ENCODE measurements around the gene DNAJC5. TPM values are rescaled to one million over a fixed set of nuclear protein-coding genes. Genes with fewer than 3 reads are reported as not detected.
"Not testable (repeated sequence)": the region's sequence is repeated elsewhere in the genome, so short reads cannot be mapped to it uniquely, and the experiment has no call there.

Gene DNAJC5
- total and polyA plus RNA-seq, 4 donors = 16.2 to 38.1 (median 25.9) TPM

DNA sequence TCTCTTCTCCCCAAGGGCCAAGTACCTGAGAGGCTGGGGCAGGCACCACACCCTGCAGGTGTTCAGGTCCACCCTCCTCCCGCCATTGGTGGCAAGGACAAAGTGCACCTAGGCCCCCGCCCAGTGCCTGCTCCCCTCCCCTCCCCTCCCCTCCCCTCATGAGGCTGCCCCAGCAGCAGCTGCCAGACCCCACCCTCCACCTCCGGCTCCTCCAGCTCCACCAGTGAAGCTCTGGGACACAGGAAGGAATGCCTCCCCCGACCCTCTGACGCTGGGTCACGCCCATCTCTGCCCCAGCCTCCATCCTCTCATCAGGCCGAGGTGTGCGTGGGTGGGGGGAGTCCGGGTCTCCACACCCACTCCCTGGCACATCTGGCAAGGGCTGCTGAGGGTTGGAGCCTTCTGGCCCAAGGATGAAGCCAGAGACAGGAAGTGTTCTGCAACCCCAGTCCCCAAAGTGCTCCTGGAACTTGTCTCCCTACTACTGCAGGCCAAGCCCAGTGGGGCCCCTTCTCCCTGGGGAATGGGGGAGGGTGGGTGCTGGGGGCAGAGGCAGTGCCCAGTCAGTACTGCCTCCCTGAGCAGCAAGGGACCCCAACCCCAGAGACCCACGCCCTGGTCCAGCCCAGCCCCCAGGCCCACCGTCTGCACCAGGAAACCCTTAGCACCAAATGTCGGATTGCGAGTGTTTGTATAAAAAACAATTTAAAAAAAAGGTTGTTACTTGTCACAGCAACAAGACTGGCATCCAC, 62.9 kb downstream of the DNAJC5 start:
- H3K4me3 ChIP-seq (ENCODE audit: low read length in 2 of 2) = no peak overlapping the region
- H3K36me3 ChIP-seq (ENCODE audit: control insufficient read depth in 1 of 2, insufficient read depth in 2 of 2, low read length in 1 of 2) = no peaks in the 10 kb centered on the region
- 42 to 45% methylated on average over 11 to 13 of the region's 13 CpGs for WGBS, 2 donors
- DNase-seq = no peak
- H3K4me1 ChIP-seq (ENCODE audit: control insufficient read depth in 1 of 2, insufficient read depth in 2 of 2, low read length in 2 of 2) = no peaks in the 10 kb centered on the region
- intact Hi-C loops (cut with DNase I) = no loop called here
- H3K27ac ChIP-seq (ENCODE audit: low read depth in 1 of 2, low read length in 2 of 2) = no peak overlapping the region
- H3K27me3 ChIP-seq (ENCODE audit: control insufficient read depth in 1 of 2, insufficient read depth in 2 of 2, low read length in 1 of 2) = no peaks in the 10 kb centered on the region
- ATAC-seq (ENCODE audit: low FRiP score) = no peak
- no peaks in the 10 kb centered on the region for H3K9me3 ChIP-seq (ENCODE audit: control insufficient read depth, low read length)

DNA sequence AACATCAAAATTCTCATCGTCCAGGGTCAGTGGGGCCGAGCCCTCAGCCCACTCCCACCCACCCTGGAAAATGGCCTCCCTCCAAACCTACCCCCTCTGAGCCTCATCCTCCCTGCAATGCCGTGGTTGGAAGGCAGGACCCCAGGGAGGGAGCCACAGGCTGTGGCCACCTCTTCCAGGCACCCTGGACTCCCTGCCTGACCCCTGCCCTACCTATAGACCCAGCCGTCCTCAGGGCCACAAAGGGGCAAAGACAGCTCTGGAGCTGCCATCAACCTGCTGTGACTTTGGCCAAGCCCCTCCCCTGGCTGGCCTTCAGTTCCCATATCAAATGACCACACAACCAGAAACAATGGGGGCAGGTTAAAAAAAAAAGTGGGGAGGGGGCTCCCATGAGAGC, 63.5 kb downstream of the DNAJC5 start:
- Histone ChIP-seq H3K27me3 (ENCODE audit: control insufficient read depth in 1 of 2, insufficient read depth in 2 of 2, low read length in 1 of 2) (no peaks in the 10 kb centered on the region), H3K4me3 (ENCODE audit: low read length in 2 of 2) (no peak overlapping the region), H3K4me1 (ENCODE audit: control insufficient read depth in 1 of 2, insufficient read depth in 2 of 2, low read length in 2 of 2) (no peaks in the 10 kb centered on the region), H3K9me3 (ENCODE audit: control insufficient read depth, low read length) (no peaks in the 10 kb centered on the region), H3K27ac (ENCODE audit: low read depth in 1 of 2, low read length in 2 of 2) (no peak overlapping the region), H3K36me3 (ENCODE audit: control insufficient read depth in 1 of 2, insufficient read depth in 2 of 2, low read length in 1 of 2) (peaks cover 0 to 1% of the 10 kb centered on the region in 2 donors)
- intact Hi-C loops (cut with DNase I) = no loop called here
- ATAC-seq (ENCODE audit: low FRiP score) (no peak), DNase-seq (no peak)
- 61 to 63% methylated on average over 4 of the region's 4 CpGs for WGBS, 2 donors

DNA sequence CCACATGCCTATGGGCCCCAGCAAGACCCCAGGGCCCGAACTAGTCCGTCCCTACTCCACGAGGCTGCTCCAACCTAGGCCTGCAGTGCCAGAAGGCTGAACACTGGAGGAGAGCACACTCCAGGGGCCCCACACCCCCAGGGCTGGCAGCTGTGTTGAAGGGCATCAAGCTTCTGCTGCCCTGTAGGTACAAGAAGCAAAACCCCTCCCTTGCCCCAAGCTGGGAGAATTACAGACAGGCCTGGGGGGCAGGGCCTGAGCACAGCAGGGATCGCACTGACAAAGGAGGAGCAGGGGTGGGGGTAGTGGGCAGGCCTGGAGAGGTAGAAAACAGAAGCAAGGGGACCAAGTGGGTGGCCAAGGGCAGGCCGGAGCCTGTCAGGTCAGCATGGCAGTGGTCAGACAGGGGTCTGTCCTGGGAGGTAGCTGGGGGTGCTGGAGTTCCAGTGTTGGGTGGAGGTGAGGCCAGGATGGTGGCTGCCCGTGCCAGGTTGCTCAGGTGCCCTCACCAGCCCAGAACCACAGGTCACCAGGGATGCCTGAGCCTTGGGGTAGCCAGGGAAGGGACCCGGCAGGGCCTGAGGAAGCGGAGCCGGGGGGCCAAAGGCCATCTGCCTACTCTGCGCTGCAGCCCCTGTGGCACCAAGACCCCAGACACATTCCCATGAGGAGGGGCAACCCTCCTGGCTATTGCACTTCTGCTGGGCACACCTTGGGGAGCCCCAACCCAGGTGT, 64.2 kb downstream of the DNAJC5 start:
- Histone ChIP-seq H3K4me3 (ENCODE audit: low read length in 2 of 2) (no peak overlapping the region), H3K27me3 (ENCODE audit: control insufficient read depth in 1 of 2, insufficient read depth in 2 of 2, low read length in 1 of 2) (no peaks in the 10 kb centered on the region), H3K9me3 (ENCODE audit: control insufficient read depth, low read length) (no peaks in the 10 kb centered on the region), H3K4me1 (ENCODE audit: control insufficient read depth in 1 of 2, insufficient read depth in 2 of 2, low read length in 2 of 2) (no peaks in the 10 kb centered on the region), H3K36me3 (ENCODE audit: control insufficient read depth in 1 of 2, insufficient read depth in 2 of 2, low read length in 1 of 2) (peaks cover 0 to 2% of the 10 kb centered on the region in 2 donors), H3K27ac (ENCODE audit: low read depth in 1 of 2, low read length in 2 of 2) (no peak overlapping the region)
- intact Hi-C loops (cut with DNase I) = no loop called here
- WGBS, 2 donors = 80% methylated on average over 9 to 10 of the region's 10 CpGs
- no peak for DNase-seq
- ATAC-seq (ENCODE audit: low FRiP score) = no peak

DNA sequence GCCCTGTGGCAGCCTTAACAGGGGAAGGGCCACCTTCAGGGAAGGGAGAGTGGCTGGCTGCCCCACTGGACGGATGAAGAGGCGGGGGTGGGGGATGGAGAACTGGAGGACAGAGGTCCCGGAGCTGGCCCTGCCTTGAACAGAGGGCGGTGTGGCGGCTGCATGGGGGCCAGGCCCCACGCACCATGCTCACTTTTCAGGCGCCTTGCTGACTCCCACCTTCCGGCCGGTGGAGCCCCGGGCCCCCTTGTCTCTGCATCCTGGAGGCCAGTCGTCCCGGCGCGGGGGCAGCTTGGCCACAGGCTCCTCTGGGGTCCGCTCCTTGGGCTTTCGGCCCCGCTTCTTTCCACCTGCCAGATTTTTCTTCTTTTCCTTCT, 64.8 kb downstream of the DNAJC5 start:
- Histone ChIP-seq H3K36me3 (ENCODE audit: control insufficient read depth in 1 of 2, insufficient read depth in 2 of 2, low read length in 1 of 2) (peaks cover 0 to 5% of the 10 kb centered on the region in 2 donors), H3K27me3 (ENCODE audit: control insufficient read depth in 1 of 2, insufficient read depth in 2 of 2, low read length in 1 of 2) (no peaks in the 10 kb centered on the region), H3K4me1 (ENCODE audit: control insufficient read depth in 1 of 2, insufficient read depth in 2 of 2, low read length in 2 of 2) (no peaks in the 10 kb centered on the region), H3K4me3 (ENCODE audit: low read length in 2 of 2) (no peak overlapping the region), H3K9me3 (ENCODE audit: control insufficient read depth, low read length) (no peaks in the 10 kb centered on the region), H3K27ac (ENCODE audit: low read depth in 1 of 2, low read length in 2 of 2) (no peak overlapping the region)
- WGBS, 2 donors = 85 to 86% methylated on average over 17 of the region's 17 CpGs
- no peak for ATAC-seq (ENCODE audit: low FRiP score)
- intact Hi-C loops (cut with DNase I) = no loop called here
- no peak for DNase-seq

DNA sequence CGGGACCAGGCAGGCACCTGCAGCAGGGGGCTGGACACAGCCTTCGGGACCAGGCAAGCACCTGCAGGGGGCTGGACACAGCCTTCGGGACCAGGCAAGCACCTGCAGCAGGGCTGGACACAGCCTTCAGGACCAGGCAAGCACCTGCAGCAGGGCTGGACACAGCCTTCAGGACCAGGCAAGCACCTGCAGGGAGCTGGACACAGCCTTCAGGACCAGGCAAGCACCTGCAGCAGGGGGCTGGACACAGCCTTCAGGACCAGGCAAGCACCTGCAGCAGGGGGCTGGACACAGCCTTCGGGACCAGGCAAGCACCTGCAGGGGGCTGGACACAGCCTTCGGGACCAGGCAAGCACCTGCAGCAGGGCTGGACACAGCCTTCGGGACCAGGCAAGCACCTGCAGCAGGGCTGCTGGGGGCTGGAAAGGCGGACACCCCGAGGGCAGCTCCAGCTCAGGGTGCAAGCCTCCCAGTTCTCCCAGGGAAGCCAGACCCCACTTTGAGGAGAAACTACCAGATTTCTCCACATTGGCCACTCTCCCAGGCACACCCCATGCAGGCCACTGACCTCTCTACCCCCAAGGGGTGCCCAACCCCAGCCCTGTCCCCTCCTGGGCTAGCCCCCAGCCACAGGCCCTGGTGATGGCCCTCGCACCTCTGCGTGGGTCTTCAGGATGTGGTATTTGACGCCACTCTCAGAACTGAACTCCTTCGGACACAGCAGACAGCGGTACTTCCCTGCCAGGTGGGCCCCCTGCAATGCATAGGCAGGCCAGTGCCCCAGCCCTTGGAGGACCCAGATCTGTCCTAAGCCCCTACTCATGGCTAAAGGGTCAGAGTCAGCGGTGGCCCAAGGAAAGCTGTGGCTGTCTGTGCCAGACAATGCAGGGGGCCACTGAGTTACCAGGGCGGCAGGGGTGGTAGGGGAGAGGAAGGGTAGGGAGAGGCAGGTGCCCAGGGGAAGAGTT, 66.0 kb downstream of the DNAJC5 start:
- H3K36me3 ChIP-seq (ENCODE audit: control insufficient read depth in 1 of 2, insufficient read depth in 2 of 2, low read length in 1 of 2); ATAC-seq (ENCODE audit: low FRiP score); DNase-seq; intact Hi-C loops (cut with DNase I); H3K9me3 ChIP-seq (ENCODE audit: control insufficient read depth, low read length); H3K27ac ChIP-seq (ENCODE audit: low read depth in 1 of 2, low read length in 2 of 2); H3K4me3 ChIP-seq (ENCODE audit: low read length in 2 of 2); H3K4me1 ChIP-seq (ENCODE audit: control insufficient read depth in 1 of 2, insufficient read depth in 2 of 2, low read length in 2 of 2); H3K27me3 ChIP-seq (ENCODE audit: control insufficient read depth in 1 of 2, insufficient read depth in 2 of 2, low read length in 1 of 2): not testable (repeated sequence)
- 87 to 91% methylated on average over 14 to 15 of the region's 15 CpGs for WGBS, 2 donors

DNA sequence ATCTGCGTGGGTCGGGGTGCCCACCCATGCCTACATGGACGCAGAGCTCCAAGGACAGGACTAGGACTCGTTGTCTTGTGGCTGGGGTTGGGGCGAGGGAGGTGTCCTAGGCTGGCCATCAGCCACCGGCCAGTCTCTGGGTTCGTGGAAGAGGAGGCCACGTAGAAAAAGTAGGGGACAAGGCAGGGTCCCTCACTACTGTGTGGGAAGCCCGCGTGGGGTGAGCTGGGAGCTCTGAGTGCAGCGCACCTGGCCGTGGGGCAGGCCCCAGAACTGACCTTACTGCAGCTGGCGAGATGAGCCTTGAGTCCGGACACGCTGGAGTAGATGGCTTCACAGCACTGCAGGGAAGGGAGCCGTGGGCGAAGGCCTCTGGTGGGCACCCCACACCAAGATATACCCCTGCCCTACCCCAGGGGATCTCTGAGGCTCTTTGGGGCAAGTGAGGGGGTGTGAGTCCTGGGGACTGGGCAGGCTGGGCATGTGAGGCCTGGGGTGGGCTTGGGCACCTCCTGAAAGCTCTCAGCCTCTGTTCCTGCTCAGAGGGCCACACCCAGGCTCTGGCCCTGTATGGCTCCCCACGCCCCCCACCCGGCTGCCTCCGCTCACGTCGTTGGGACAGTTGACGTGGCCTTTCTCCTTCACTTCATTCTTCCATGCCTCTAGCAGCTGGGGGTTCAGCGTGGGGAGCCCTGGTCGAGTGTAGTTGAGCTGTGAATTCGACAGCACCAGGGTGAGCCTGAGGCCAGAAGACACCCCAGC, 66.9 kb downstream of the DNAJC5 start:
- Histone ChIP-seq H3K27ac (ENCODE audit: low read depth in 1 of 2, low read length in 2 of 2) (no peak overlapping the region), H3K36me3 (ENCODE audit: control insufficient read depth in 1 of 2, insufficient read depth in 2 of 2, low read length in 1 of 2) (peaks cover 0 to 5% of the 10 kb centered on the region in 2 donors), H3K27me3 (ENCODE audit: control insufficient read depth in 1 of 2, insufficient read depth in 2 of 2, low read length in 1 of 2) (no peaks in the 10 kb centered on the region), H3K4me1 (ENCODE audit: control insufficient read depth in 1 of 2, insufficient read depth in 2 of 2, low read length in 2 of 2) (no peaks in the 10 kb centered on the region), H3K4me3 (ENCODE audit: low read length in 2 of 2) (no peak overlapping the region), H3K9me3 (ENCODE audit: control insufficient read depth, low read length) (no peaks in the 10 kb centered on the region)
- no peak for ATAC-seq (ENCODE audit: low FRiP score)
- no peak for DNase-seq
- intact Hi-C loops (cut with DNase I) = no loop called here
- 86 to 88% methylated on average over 26 of the region's 26 CpGs for WGBS, 2 donors

DNA sequence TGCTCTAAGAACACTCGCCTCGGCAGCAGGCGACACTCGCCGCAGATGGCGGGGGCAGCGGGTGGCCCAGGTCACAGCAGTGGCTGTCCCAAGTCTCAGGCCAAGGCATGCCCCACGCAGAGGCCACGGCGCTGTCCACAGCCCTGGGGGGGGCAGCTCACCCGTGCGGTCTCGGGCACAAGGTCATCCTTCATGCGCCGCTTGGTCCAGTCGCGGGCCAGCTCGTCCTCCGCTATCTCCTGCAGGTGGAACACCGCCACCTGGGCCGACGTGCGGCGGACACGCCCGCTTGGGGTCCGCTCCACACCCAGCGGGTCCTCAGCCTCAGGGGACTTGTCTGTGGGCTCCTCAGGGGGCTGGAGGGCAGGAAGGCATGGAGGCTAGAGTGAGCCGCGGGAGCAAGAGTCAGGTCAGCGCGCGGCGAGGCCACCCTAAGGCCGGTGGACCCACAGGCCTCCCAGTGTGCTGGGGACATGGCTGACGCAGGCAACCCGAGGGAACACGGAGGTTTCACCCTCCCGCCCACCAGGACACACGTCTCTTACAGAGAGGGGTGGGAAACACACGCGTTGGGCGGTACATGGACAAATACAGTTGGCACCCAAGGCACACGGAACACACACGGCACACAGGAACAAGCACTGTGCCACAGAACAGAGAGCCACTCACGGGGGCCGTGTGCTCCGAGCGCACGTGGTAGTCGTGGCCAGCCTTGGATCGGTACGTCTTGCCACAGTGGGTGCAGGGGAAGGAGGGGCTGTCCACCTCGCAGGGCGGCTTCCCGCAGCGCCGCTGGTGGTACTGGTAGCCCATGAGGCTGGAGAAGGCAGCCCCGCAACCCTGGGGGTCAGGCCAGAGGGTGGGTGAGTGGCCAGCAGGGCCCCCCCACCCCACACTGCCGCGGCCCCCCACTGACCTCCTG, 67.8 kb downstream of the DNAJC5 start:
- Histone ChIP-seq H3K9me3 (ENCODE audit: control insufficient read depth, low read length) (no peaks in the 10 kb centered on the region), H3K4me1 (ENCODE audit: control insufficient read depth in 1 of 2, insufficient read depth in 2 of 2, low read length in 2 of 2) (no peaks in the 10 kb centered on the region), H3K36me3 (ENCODE audit: control insufficient read depth in 1 of 2, insufficient read depth in 2 of 2, low read length in 1 of 2) (peaks cover 0 to 5% of the 10 kb centered on the region in 2 donors), H3K27me3 (ENCODE audit: control insufficient read depth in 1 of 2, insufficient read depth in 2 of 2, low read length in 1 of 2) (no peaks in the 10 kb centered on the region), H3K27ac (ENCODE audit: low read depth in 1 of 2, low read length in 2 of 2) (no peak overlapping the region), H3K4me3 (ENCODE audit: low read length in 2 of 2) (no peak overlapping the region)
- intact Hi-C loops (cut with DNase I) = no loop called here
- DNase-seq (no peak), ATAC-seq (ENCODE audit: low FRiP score) (peak; percentile 12)
- WGBS, 2 donors = 94 to 95% methylated on average over 60 to 61 of the region's 61 CpGs

Measured in aorta (tissue), 5 donors.